PC-3 (cell line): ENCODE results near the gene MEX3B. TPM values are rescaled to one million over a fixed set of nuclear protein-coding genes. Genes with fewer than 3 reads are reported as not detected.
"Not testable (repeated sequence)": the region's sequence is repeated elsewhere in the genome, so short reads cannot be mapped to it uniquely, and the experiment has no call there.

Source experiments
- ATAC-seq: fragments of 200-7000 bp; cut with Tn5 transposase; 2 replicates; pipeline ENCODE4 v1.9.1; 2020; ENCODE audit warnings: mild to moderate bottlenecking, moderate library complexity
- BruUV-seq: library from RNA; stranded (reverse); fragments of 400-500 nt; replicated peaks from 2 replicates; lab custom pipeline; 2021; lab: Mats Ljungman, UMichigan
- CTCF ChIA-PET: fragments of 300-600 bp; sonication (Branson Sonifier 250); formaldehyde crosslinking; loops from one replicate; lab custom pipeline; 2022; ENCODE audit warnings: antibody characterized with exemption; lab: Charles Lee
- POLR2A ChIA-PET: fragments of 300-600 bp; sonication (Branson Sonifier 250); formaldehyde crosslinking; loops from one replicate; lab custom pipeline; 2022; ENCODE audit warnings: antibody characterized with exemption; ENCODE audit not compliant: unreplicated experiment; lab: Charles Lee
- DNase-seq: peaks from one replicate; pipeline ENCODE4 v3.0.0-alpha.2; 2015
- H2AFZ ChIP-seq: fragments of 300-600 bp; sonication (generic); 2 replicates; pipeline ENCODE4 v1.6.0; 2016; ENCODE audit warnings: antibody characterized with exemption, low read length
- H3F3A ChIP-seq: fragments of 300-600 bp; sonication (generic); one replicate; pipeline ENCODE4 v1.6.0; 2017; ENCODE audit warnings: antibody characterized with exemption, low read length, control low read depth, mild to moderate bottlenecking; ENCODE audit not compliant: unreplicated experiment
- H3K27ac ChIP-seq: fragments of 300-600 bp; sonication (generic); 2 replicates; pipeline ENCODE4 v1.5.1; 2016; ENCODE audit warnings: mild to moderate bottlenecking, low read length
- H3K27me3 ChIP-seq: fragments of 300-600 bp; sonication (generic); 2 replicates; pipeline ENCODE4 v1.6.1; 2016; ENCODE audit warnings: low read length, mixed read lengths
- H3K36me3 ChIP-seq: fragments of 300-600 bp; sonication (generic); 2 replicates; pipeline ENCODE4 v1.6.1; 2016; ENCODE audit warnings: low read depth, mixed run types, low read length, mixed read lengths
- H3K4me1 ChIP-seq: fragments of 300-600 bp; sonication (generic); 2 replicates; pipeline ENCODE4 v1.5.1; 2016; ENCODE audit warnings: low read length; ENCODE audit not compliant: insufficient read depth
- H3K4me2 ChIP-seq: fragments of 300-600 bp; sonication (generic); 2 replicates; pipeline ENCODE4 v1.6.0; 2016; ENCODE audit warnings: low read length
- H3K4me3 ChIP-seq: fragments of 300-600 bp; sonication (generic); 2 replicates; pipeline ENCODE4 v1.5.1; 2016; ENCODE audit warnings: mild to moderate bottlenecking, low read length, mixed read lengths
- H3K79me2 ChIP-seq: fragments of 300-600 bp; sonication (generic); 2 replicates; pipeline ENCODE4 v1.6.1; 2017; ENCODE audit warnings: low read length, mixed read lengths
- H3K9ac ChIP-seq: fragments of 300-600 bp; sonication (generic); 2 replicates; pipeline ENCODE4 v1.6.0; 2016; ENCODE audit warnings: mild to moderate bottlenecking, low read length
- H3K9me2 ChIP-seq: fragments of 300-600 bp; sonication (generic); replicated peaks from 2 replicates; pipeline ENCODE4 v1.6.1; 2016; ENCODE audit warnings: mixed run types, low read length, mixed read lengths
- H3K9me3 ChIP-seq: fragments of 300-600 bp; sonication (generic); 2 replicates; pipeline ENCODE4 v1.6.1; 2016; ENCODE audit warnings: low read length, mixed read lengths
- H4K20me1 ChIP-seq: fragments of 300-600 bp; sonication (generic); 2 replicates; pipeline ENCODE4 v1.6.1; 2016; ENCODE audit warnings: low read length, mixed read lengths
- CTCF ChIP-seq: fragments of 300-600 bp; sonication (generic); conservative IDR thresholded peaks from 2 replicates; pipeline ENCODE4 v1.5.1; 2017; ENCODE audit warnings: antibody characterized with exemption, low read depth, mild to moderate bottlenecking, low read length
- EZH2 ChIP-seq: fragments of 300-600 bp; sonication (generic); IDR thresholded peaks from one replicate; pipeline ENCODE4 v1.6.1; 2017; ENCODE audit warnings: antibody characterized with exemption, mild to moderate bottlenecking, low read length; ENCODE audit not compliant: unreplicated experiment
- EZH2phosphoT487 ChIP-seq: fragments of 300-600 bp; sonication (generic); IDR thresholded peaks from 2 replicates; pipeline ENCODE4 v1.6.1; 2018; ENCODE audit warnings: mild to moderate bottlenecking, antibody characterized with exemption, low read length, borderline replicate concordance
- intact Hi-C: fragments of 100-400 bp; cut with micrococcal nuclease; formaldehyde crosslinking; loops from 2 replicates; pipeline ENCODE4 v1.9.0; 2023
- total RNA-seq: library from RNA; depleted of rRNA; stranded (reverse); fragments of >200 nt; gene quantifications from 2 replicates; pipeline ENCODE4 v1.2.3, GENCODE V29; 2014

Gene MEX3B
- total RNA-seq, 1 experiment from 2014 or later, result 0.58 TPM

- no peak for TF ChIP-seq CTCF
- no peak for TF ChIP-seq EZH2phosphoT487
- no peak for TF ChIP-seq EZH2
- DNase-seq (no peak), ATAC-seq (no peak)
- intact Hi-C loops, result no loop called here
- ChIA-PET CTCF (no interaction called here), POLR2A (no interaction called here)
- no peaks in the 10 kb centered on the region for H3K36me3 ChIP-seq
- H2AFZ ChIP-seq, result no peak overlapping the region
- no TSS peak for BruUV-seq
- H3K9me3 ChIP-seq, result no peaks in the 10 kb centered on the region
- H3K9ac ChIP-seq, result no peak overlapping the region
- H3K27me3 ChIP-seq, result peaks cover 20% of the 10 kb centered on the region
- no peaks in the 10 kb centered on the region for H3K4me1 ChIP-seq
- H3K79me2 ChIP-seq, result no peaks in the 10 kb centered on the region
- no peaks in the 10 kb centered on the region for H3F3A ChIP-seq
- H3K4me3 ChIP-seq, result no peak overlapping the region
- no peak overlapping the region for H3K27ac ChIP-seq
- no peaks in the 10 kb centered on the region for H3K9me2 ChIP-seq
- no peaks in the 10 kb centered on the region for H4K20me1 ChIP-seq
- H3K4me2 ChIP-seq, result no peak overlapping the region
Measured at GRCh38 chr15:82005239-82005638, 40.6 kb downstream of the MEX3B start.

- H3K9ac ChIP-seq, result no peak overlapping the region
- H3K9me2 ChIP-seq, result no peaks in the 10 kb centered on the region
- DNase-seq (no peak), ATAC-seq (no peak)
- no peaks in the 10 kb centered on the region for H3K4me1 ChIP-seq
- H3K27ac ChIP-seq, result no peak overlapping the region
- no peaks in the 10 kb centered on the region for H3K9me3 ChIP-seq
- ChIA-PET POLR2A (no interaction called here), CTCF (no interaction called here)
- H4K20me1 ChIP-seq, result no peaks in the 10 kb centered on the region
- TF ChIP-seq EZH2phosphoT487 (no peak), EZH2 (no peak), CTCF (no peak)
- H3K36me3 ChIP-seq, result no peaks in the 10 kb centered on the region
- H3F3A ChIP-seq, result no peaks in the 10 kb centered on the region
- intact Hi-C loops, result no loop called here
- H3K27me3 ChIP-seq, result peaks cover 8% of the 10 kb centered on the region; the same call in 1 of the 2 replicates
- no TSS peak for BruUV-seq
- no peak overlapping the region for H3K4me3 ChIP-seq
- no peaks in the 10 kb centered on the region for H3K79me2 ChIP-seq
- no peak overlapping the region for H2AFZ ChIP-seq
- no peak overlapping the region for H3K4me2 ChIP-seq
Measured at GRCh38 chr15:82003916-82004315, 41.9 kb downstream of the MEX3B start.

- intact Hi-C loops, H3K9ac ChIP-seq, H3K27ac ChIP-seq, H3K27me3 ChIP-seq, H3K9me3 ChIP-seq, POLR2A ChIA-PET, ATAC-seq, CTCF ChIA-PET, H3F3A ChIP-seq, H3K4me1 ChIP-seq, BruUV-seq, H4K20me1 ChIP-seq, H3K79me2 ChIP-seq, H3K36me3 ChIP-seq, H3K9me2 ChIP-seq, DNase-seq: not testable (repeated sequence)
- Histone ChIP-seq H2AFZ (peak overlapping the region; percentile 70), H3K4me2 (peak overlapping the region; percentile 75), H3K4me3 (peak overlapping the region; percentile 61)
Measured at GRCh38 chr15:81995081-81995480, 50.7 kb downstream of the MEX3B start.
